Esophagus muscularis mucosa (tissue), 4 donors: ENCODE data around the gene NHSL1.

Source experiments
- EP300 ChIP-seq: sonication (generic); formaldehyde crosslinking; IDR thresholded peaks from one replicate; pipeline ENCODE4 v1.6.1; 2017; ENCODE audit warnings: antibody characterized with exemption
- POLR2A ChIP-seq: fragments of 450-650 bp; IDR thresholded peaks from one replicate; pipeline ENCODE4 v1.6.1; 2017; ENCODE audit warnings: antibody characterized with exemption, moderate library complexity, mild to moderate bottlenecking, low read depth
- POLR2AphosphoS5 ChIP-seq, 2 donors: sonication (generic); formaldehyde crosslinking; IDR thresholded peaks; one replicate each; pipeline ENCODE4 v1.6.1; 2017; ENCODE audit warnings: antibody characterized with exemption in 2 of 2
- TF ChIP-seq, protein P1 (sequence below), 3 experiments: fragments of 200-600 bp in 2 of 3; fragments of 450-650 bp in 1 of 3; sonication (generic) in 2 of 3; IDR thresholded peaks; one replicate each; pipeline ENCODE4 v1.5.1; 2017 to 2019; ENCODE audit warnings: antibody characterized with exemption in 3 of 3, mild to moderate bottlenecking in 2 of 3, moderate library complexity in 1 of 3

- TF ChIP-seq, protein P1, sequence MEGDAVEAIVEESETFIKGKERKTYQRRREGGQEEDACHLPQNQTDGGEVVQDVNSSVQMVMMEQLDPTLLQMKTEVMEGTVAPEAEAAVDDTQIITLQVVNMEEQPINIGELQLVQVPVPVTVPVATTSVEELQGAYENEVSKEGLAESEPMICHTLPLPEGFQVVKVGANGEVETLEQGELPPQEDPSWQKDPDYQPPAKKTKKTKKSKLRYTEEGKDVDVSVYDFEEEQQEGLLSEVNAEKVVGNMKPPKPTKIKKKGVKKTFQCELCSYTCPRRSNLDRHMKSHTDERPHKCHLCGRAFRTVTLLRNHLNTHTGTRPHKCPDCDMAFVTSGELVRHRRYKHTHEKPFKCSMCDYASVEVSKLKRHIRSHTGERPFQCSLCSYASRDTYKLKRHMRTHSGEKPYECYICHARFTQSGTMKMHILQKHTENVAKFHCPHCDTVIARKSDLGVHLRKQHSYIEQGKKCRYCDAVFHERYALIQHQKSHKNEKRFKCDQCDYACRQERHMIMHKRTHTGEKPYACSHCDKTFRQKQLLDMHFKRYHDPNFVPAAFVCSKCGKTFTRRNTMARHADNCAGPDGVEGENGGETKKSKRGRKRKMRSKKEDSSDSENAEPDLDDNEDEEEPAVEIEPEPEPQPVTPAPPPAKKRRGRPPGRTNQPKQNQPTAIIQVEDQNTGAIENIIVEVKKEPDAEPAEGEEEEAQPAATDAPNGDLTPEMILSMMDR (IDR thresholded peaks at IDR 0.05) = no peak
- TF ChIP-seq POLR2AphosphoS5 (IDR thresholded peaks at IDR 0.05) = no peak
- TF ChIP-seq POLR2A = no peak
- no peak for TF ChIP-seq EP300
Measured at GRCh38 chr6:138422861-138423260, 76.4 kb downstream of the NHSL1 start.
